ENCODE results near the gene FAM20C.

- no peak for TF ChIP-seq POLR2A (IDR thresholded peaks at IDR 0.05)
- TF ChIP-seq, protein P1, sequence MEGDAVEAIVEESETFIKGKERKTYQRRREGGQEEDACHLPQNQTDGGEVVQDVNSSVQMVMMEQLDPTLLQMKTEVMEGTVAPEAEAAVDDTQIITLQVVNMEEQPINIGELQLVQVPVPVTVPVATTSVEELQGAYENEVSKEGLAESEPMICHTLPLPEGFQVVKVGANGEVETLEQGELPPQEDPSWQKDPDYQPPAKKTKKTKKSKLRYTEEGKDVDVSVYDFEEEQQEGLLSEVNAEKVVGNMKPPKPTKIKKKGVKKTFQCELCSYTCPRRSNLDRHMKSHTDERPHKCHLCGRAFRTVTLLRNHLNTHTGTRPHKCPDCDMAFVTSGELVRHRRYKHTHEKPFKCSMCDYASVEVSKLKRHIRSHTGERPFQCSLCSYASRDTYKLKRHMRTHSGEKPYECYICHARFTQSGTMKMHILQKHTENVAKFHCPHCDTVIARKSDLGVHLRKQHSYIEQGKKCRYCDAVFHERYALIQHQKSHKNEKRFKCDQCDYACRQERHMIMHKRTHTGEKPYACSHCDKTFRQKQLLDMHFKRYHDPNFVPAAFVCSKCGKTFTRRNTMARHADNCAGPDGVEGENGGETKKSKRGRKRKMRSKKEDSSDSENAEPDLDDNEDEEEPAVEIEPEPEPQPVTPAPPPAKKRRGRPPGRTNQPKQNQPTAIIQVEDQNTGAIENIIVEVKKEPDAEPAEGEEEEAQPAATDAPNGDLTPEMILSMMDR (IDR thresholded peaks at IDR 0.05), result no peak
- no peak for TF ChIP-seq EP300 (IDR thresholded peaks at IDR 0.05)
- no peak for TF ChIP-seq POLR2AphosphoS5 (IDR thresholded peaks at IDR 0.05)
These were observed 77.3 kb downstream of the FAM20C start for GRCh38 chr7:269721-270120.

All from upper lobe of left lung (tissue), 4 donors.